Measurements from ENCODE around the gene HKDC1.

- TF ChIP-seq CTCF (conservative IDR thresholded peaks at IDR 0.05; ENCODE audit: low read length) (no peak), EZH2phosphoT487 (IDR thresholded peaks at IDR 0.05; ENCODE audit: borderline replicate concordance) (no peak)
Observed at GRCh38 chr10:69209787-69210484, 10.2 kb upstream of the HKDC1 start.
